HG02763 (cell line): ENCODE results near the gene CALML3.
"Not testable (repeated sequence)": the region's sequence is repeated elsewhere in the genome, so short reads cannot be mapped to it uniquely, and the experiment has no call there.

ENCODE experiments used
- ATAC-seq: cut with Tn5 transposase; IDR thresholded peaks from one replicate; pipeline ENCODE4 v1.9.1; 2021; ENCODE audit warnings: mild to moderate bottlenecking, moderate library complexity; ENCODE audit not compliant: unreplicated experiment

CALML3 gene

GRCh38 chr10:5524641-5525560 lies at the start of gene CALML3:
Gene CALML3 (plus strand): TSS chr10:5524961. CDS start chr10:5525086, 125 bp downstream.
- no peak for ATAC-seq

GRCh38 chr10:5475088-5475487 lies 49.7 kb upstream of the CALML3 start:
- ATAC-seq = not testable (repeated sequence)

DNA sequence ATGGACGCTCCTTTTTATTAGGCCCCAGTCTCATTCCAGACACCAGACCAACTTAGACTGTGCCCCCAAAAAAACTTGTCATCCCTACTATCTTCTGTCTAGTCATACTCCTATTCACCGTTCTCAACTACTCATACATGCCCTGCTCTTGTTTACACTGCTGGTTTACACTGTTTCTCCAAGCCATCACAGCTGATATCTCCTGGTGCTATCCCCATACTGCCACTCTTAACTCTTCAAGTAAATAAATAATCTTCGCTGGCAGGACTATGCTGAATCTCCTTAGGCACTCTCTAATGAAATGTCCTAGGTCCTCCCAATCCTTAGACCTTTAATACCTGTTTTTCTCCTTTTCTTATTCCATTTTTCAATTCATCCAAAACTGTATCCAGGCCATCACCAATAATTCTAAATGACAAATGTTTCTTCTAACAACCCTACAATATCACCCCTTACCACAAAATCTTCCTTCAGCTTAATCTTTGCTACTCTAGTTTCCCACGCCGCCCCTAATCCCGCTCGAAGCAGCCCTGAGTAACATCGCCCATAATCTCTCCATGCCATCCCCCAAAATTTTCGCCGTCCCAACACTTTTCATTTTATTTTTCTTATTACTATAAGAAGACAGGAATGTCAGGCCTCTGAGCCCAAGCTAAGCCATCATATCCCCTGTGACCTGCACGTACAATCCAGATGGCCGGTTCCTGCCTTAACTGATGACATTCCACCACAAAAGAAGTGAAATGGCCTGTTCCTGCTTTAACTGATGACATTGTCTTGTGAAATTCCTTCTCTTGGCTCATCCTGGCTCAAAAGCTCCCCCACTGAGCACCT lies 48.6 kb upstream of the CALML3 start:
- ATAC-seq = not testable (repeated sequence)

DNA sequence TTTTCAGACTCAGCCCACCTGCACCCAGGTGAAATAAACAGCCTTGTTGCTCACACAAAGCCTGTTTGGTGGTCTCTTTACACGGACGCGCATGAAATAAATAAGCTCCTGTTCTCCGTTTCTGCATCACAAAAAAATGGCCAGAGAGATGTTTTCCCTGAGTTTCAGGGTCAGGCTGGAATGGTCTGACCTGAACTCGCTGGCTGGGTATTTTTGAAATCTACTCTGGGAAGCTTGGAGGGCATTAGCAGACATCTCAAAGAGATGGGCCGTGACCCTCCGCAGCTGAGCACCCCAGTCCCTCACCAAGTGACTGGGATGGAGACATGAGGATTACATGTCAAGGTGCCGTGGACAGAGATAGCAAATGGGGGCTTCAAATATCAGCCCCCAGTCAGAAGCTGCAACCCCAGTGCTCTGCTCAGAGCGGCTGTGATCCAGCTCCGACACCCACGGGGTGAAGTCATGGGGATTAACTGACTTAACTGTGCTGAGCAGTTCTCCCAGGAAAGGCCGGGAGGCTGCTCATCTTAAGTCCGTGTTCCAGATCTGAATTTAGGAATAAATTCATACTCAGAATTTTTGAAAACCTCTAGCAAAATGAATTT lies 47.7 kb upstream of the CALML3 start:
- no peak for ATAC-seq

- ATAC-seq = no peak
These were observed 46.6 kb upstream of the CALML3 start for GRCh38 chr10:5477948-5478693.

DNA sequence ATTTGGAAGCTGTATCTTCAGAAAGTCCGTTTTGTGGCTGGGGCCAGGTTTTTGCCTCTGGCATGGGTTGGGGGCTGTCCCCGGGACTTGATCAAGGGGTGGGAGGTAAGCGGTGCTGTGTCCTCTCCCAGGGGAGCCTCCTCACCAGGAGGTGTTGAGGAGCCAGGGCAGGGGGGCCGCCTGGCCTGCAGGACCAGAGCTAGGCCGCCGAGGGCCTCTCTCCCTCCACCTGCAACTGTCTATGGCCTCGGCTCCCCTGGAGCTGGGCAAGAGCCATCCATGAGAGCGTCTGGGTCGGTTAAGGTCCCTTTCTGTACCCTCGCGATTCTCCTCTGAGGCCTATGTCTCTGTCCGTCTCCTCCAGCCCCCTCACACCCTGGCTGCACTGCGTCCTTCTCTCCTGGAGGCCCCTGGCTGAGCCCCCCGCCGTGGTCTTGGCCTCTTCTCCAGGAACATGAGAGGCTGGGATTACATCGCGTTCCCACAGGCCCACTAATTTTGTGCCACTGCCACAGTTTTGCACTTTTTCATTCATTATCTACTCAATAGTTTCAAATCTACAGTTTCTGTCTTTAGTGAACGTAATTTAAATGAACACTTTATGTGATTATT lies 46.0 kb upstream of the CALML3 start:
- no peak for ATAC-seq

DNA sequence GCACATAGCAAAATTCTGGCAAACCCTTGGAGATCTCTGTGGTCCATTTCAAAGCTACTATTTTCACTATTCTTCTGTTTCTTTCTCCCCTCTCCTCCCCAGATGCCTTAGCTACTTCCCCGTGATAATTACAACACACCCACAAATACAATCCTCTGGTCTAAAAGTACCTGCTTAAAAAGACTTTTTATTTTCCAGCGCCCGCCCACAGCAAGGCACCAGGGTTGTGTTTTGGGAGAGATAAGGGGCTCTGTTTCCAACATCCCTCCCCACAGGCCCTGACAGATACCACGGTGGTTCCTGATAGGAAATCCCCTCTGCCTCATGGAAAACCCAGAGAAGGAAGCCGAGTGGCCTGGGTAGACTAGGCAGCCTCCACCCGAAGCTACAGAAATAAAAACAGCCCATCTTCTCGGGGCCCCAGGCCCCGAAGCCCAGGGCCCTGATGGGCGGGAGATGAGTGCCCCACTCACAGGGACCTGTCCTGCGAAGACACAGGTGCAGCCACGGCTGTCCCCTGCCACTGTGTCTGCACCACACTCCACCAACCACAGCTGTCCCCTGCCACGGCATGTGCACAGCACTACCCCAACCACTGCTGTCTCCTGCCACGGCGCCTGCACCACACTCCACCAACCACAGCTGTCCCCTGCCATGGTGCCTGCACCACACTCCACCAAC lies 45.1 kb upstream of the CALML3 start:
- ATAC-seq = no peak

- ATAC-seq = no peak
These were observed 44.4 kb upstream of the CALML3 start for GRCh38 chr10:5480162-5480941.

DNA sequence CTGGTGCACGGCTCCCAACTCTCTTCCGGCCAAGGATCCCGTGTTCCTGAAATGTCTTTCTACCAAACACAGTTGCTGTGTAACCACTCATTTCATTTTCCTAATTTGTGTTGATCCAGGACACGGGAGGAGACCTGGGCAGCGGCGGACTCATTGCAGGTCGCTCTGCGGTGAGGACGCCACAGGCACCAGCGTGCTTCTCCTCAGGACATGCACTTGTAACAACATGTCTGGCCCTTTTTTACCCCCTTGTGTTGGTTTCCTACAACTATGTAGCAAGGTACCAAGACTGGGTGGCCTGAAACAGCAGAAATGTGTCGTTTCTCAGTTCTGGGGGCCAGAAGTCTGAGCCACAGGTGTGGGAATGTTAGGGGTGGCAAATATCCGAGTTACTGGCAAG lies 43.6 kb upstream of the CALML3 start:
- no peak for ATAC-seq

GRCh38 chr10:5482016-5482415 lies 42.7 kb upstream of the CALML3 start:
- no peak for ATAC-seq

- no peak for ATAC-seq
These were observed 40.6 kb upstream of the CALML3 start for GRCh38 chr10:5484205-5484604.

DNA sequence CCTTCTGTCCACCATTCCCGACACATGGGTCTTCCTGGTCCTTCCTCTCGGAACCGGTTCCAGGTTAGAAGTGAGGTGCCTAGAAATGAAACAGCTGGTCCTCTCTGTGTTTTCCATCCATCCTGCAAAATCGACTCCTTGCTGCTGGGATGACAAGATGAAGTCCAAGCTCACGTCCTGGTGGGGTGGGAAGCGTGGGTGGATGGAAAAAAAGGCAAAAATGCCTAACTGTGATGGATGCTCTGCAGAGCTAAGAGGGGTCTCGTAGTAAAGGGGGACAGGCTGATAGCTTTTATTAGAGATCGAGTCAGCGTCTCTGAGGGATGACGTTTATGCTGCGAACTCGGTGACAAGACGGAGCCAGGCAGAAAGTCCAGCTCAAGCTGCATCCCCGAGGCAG lies 39.5 kb upstream of the CALML3 start:
- no peak for ATAC-seq

DNA sequence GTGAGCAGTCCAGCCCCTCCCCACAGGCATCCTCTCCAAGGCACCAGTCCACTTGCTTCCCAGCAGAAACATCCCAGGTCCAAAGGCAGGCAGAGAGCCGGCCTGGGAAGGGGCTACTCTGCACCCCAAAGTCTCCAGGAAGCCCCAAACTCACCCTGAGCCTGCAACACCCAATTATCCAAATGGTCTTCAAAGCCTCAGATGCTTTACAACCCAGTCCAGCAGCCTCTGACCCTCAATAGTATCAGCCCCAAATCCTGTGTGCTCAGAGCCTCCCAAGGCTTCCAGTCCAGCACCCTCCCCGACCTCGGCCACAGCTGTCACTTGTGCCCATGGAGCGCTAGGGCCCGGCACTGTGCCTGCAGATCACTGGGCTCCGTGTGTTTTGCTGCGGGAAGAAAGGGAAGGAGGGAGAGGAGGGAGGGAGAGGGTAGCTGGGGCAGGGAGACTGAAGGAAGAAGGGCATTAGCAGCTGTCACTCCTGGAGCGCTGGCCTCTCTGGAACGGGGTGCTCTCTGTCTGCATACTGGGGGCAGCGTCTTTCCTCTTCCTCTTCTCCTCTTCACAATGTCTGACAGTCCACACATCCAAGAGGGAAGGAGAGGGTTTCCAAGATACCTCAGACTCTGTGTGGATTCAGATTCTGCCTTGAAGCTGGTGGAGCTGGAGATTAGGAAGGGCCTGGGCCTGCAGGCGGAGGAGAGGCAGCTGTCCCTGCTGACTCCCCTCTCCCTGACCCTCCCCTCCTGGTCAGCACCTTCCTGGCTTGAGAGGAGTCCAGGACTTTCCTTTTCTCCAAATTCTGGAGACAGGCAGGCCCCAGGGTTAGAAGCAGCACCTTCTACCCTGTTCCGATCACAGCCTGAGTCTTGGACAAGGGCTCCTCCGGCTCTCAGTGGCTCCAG lies 38.6 kb upstream of the CALML3 start:
- ATAC-seq = no peak

DNA sequence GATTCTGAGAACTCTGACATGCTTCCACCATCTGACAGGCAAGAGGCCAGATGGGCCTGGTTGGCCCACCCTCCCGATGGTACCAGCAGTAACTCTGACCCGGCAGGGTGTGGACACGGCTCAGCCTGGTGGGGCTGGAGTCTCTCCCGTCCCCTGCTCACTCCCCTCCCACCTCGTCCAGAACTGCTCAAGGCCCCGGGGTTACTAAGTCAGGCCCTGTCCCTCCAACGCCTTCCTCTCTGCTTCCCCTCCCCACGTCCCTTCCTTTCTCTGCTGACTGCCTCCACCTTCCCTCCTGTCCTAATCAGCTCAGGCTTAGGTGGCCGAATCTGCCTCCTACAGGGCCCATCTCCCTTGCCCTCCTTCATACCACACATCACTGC lies 37.9 kb upstream of the CALML3 start:
- ATAC-seq = no peak

DNA sequence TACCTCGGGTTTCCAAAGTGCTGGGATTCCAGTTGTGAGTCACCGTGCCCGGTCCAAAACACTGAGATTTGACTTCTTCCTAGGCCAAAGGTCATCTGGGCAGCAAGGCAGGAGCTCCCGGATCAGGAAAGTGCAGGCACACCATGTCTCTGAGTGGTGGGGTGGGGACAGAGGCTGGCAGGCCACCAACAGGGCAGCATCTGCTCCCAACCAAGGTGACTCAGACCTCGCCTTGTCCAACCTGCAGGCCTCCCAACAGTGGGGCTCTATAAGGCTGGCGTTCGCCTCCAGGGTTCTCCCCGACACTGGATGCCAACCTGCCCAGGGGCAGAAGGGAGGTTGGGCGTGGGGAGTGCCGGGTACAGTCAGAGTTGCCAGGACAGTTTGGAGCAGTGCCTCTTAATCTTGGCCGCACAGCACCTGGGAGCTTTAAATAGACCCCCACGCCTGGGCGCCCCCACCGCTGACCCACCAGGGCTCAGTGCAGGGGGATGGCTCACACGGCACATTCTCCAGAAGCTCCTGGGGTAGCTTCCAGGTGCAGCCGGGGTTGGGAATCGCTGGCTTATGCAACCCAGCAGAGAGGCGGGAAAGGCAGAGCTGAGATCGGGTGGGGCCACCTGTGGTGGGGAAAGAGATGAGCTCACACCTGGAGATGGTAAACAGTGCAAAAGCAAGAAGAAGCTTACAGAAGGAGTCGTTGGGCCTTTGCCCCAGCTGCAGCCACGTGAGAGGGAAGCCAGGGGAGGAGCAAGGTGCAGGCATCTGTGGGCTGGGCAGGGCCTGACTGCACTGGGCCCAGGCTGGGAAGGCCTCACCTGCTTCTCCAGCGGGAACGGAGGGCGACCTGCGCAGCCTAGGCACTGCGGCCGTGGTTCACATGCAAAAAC lies 36.2 kb upstream of the CALML3 start:
- no peak for ATAC-seq

DNA sequence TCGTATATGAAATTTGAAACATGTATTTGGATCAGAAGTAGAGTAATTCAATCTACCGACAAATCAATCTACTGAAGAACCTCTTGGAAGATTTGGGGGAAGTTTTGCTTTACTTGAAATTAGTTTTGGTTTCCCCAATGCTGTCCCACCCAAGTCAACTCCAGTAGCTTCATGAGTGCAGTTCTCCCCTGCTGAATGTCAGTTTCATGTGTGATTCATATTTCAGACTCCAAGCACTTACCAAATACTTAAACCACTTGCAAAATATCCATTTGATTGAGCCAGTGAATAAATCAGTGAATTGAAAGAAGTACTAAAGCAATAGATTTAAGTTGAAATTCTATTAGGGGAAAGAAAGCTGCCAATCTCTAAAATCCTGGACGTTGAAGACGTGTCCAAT lies 34.7 kb upstream of the CALML3 start:
- no peak for ATAC-seq
